B cell (primary cell): Measurements from ENCODE around the gene HCK. TPM values are rescaled to one million over a fixed set of nuclear protein-coding genes. Genes with fewer than 3 reads are reported as not detected.

Experiments used
- ATAC-seq: fragments of 200-7000 bp; cut with Tn5 transposase; one replicate; pipeline ENCODE4 v1.10.0; 2021; ENCODE audit warnings: low read depth, mild to moderate bottlenecking, moderate number of reproducible peaks, moderate library complexity
- CTCF ChIA-PET: fragments of 350-600 bp; sonication (Branson Sonifier 250); formaldehyde crosslinking; loops from one replicate; lab custom pipeline; 2021; ENCODE audit warnings: antibody characterized with exemption, inconsistent platforms; lab: Charles Lee
- POLR2A ChIA-PET: fragments of 350-600 bp; sonication (Branson Sonifier 250); formaldehyde crosslinking; loops from one replicate; lab custom pipeline; 2021; ENCODE audit warnings: antibody characterized with exemption; lab: Charles Lee
- DNase-seq: peaks from one replicate; pipeline ENCODE4 v3.0.0; 2013
- H2AFZ ChIP-seq: 2 replicates; pipeline ENCODE4 v1.6.1; 2012; ENCODE audit warnings: mild to moderate bottlenecking, low read depth, low read length; ENCODE audit not compliant: insufficient read depth, poor library complexity, severe bottlenecking
- H3K27ac ChIP-seq, 2 donors: 1 replicate in 1 of 2; 2 replicates in 1 of 2; pipeline ENCODE4 v1.5.1; 2012 to 2013; ENCODE audit warnings: low read length in 2 of 2, mild to moderate bottlenecking in 2 of 2, moderate library complexity in 1 of 2
- H3K27me3 ChIP-seq, 4 experiments: fragments of 200-600 bp in 1 of 4; sonication (generic) in 1 of 4; replicated peaks in 1 of 4; 1 replicate in 2 of 4; 2 replicates in 2 of 4; pipeline versions ENCODE4 v1.6.1 to v1.7.0; 2013 to 2016; ENCODE audit warnings: low read length in 3 of 4, mild to moderate bottlenecking in 2 of 4, mixed read lengths in 1 of 4, moderate library complexity in 1 of 4; ENCODE audit not compliant: insufficient read depth in 4 of 4, control insufficient read depth in 3 of 4; ENCODE audit errors: control extremely low read depth in 1 of 4
- H3K36me3 ChIP-seq, 2 experiments: replicated peaks in 1 of 2; 1 replicate in 1 of 2; 2 replicates in 1 of 2; pipeline versions ENCODE4 v1.6.1 to v1.7.1; 2013; ENCODE audit warnings: low read length in 1 of 2; ENCODE audit not compliant: insufficient read depth in 2 of 2, control insufficient read depth in 1 of 2; ENCODE audit errors: control extremely low read depth in 1 of 2, extremely low read depth in 1 of 2
- H3K4me1 ChIP-seq, 2 donors: fragments of 200-600 bp in 1 of 2; sonication (generic) in 1 of 2; 1 replicate in 1 of 2; 2 replicates in 1 of 2; pipeline versions ENCODE4 v1.5.1 to v1.6.1; 2013 to 2017; ENCODE audit warnings: low read length in 2 of 2; ENCODE audit not compliant: control insufficient read depth in 2 of 2, insufficient read depth in 2 of 2
- H3K4me2 ChIP-seq: replicated peaks from 2 replicates; pipeline ENCODE3; 2012; ENCODE audit warnings: mild to moderate bottlenecking, low read depth, low read length; ENCODE audit not compliant: poor library complexity, severe bottlenecking
- H3K4me3 ChIP-seq, 5 experiments: fragments of 200-600 bp in 1 of 5; sonication (generic) in 1 of 5; 1 replicate in 3 of 5; 2 replicates in 2 of 5; pipeline versions ENCODE4 v1.5.1 to v1.7.0; 2011 to 2016; ENCODE audit warnings: low read length in 4 of 5, mild to moderate bottlenecking in 4 of 5, low read depth in 2 of 5, control low read depth in 1 of 5, moderate library complexity in 1 of 5; ENCODE audit not compliant: insufficient read depth in 1 of 5; ENCODE audit errors: control extremely low read depth in 1 of 5, extremely low read depth in 1 of 5
- H3K79me2 ChIP-seq: fragments of 200-600 bp; sonication (generic); one replicate; pipeline ENCODE4 v1.6.0; 2016; ENCODE audit warnings: low read length; ENCODE audit not compliant: control insufficient read depth, insufficient read depth
- H3K9ac ChIP-seq: fragments of 200-600 bp; sonication (generic); 2 replicates; pipeline ENCODE4 v1.6.1; 2017; ENCODE audit warnings: mild to moderate bottlenecking, low read length, moderate library complexity
- H3K9me3 ChIP-seq, 3 donors: one replicate each; pipeline versions ENCODE4 v1.6.1 to v1.7.1; 2013; ENCODE audit warnings: low read length in 2 of 3; ENCODE audit not compliant: control insufficient read depth in 2 of 3, insufficient read depth in 1 of 3; ENCODE audit errors: control extremely low read depth in 1 of 3
- H4K20me1 ChIP-seq: 2 replicates; pipeline ENCODE4 v1.6.0; 2012; ENCODE audit warnings: mild to moderate bottlenecking, low read length; ENCODE audit not compliant: insufficient read depth, control insufficient read depth, poor library complexity, severe bottlenecking
- H3K27ac Mint-ChIP-seq: one replicate; pipeline ENCODE4 v1.8.0; 2021; ENCODE audit warnings: mixed read lengths
- H3K27me3 Mint-ChIP-seq: one replicate; pipeline ENCODE4 v1.8.0; 2021; ENCODE audit warnings: mixed read lengths
- H3K4me1 Mint-ChIP-seq: one replicate; pipeline ENCODE4 v1.8.0; 2021; ENCODE audit warnings: mixed read lengths
- H3K4me3 Mint-ChIP-seq: one replicate; pipeline ENCODE4 v1.8.0; 2021; ENCODE audit warnings: mixed read lengths
- H3K9me3 Mint-ChIP-seq: one replicate; pipeline ENCODE4 v1.8.0; 2022; ENCODE audit warnings: mixed read lengths; ENCODE audit not compliant: insufficient read depth
- EZH2 ChIP-seq: IDR thresholded peaks from 2 replicates; pipeline ENCODE4 v1.6.1; 2012; ENCODE audit warnings: borderline replicate concordance, low read depth, mild to moderate bottlenecking, moderate library complexity, low read length; ENCODE audit not compliant: insufficient read depth, poor library complexity, severe bottlenecking
- WGBS: methylation state at CpG from one replicate; pipeline ENCODE4 v1.1.5; 2013; ENCODE audit warnings: missing lambda C conversion rate; ENCODE audit not compliant: insufficient coverage; 5-methylcytosine and 5-hydroxymethylcytosine counted together
- intact Hi-C: fragments of 100-400 bp; cut with micrococcal nuclease; formaldehyde crosslinking; loops from one replicate; pipeline ENCODE4 v1.10.0; 2022
- polyA plus RNA-seq: library from polyadenylated mRNA; depleted of rRNA; stranded (reverse); fragments of >200 nt; gene quantifications from 2 replicates; pipeline ENCODE4 v1.2.3, GENCODE V29; 2012
- total RNA-seq, 2 donors: library from RNA; stranded (reverse); fragments of 120-200 nt in 1 of 2; gene quantifications; 1 replicate in 1 of 2; 2 replicates in 1 of 2; pipeline versions ENCODE4 v1.2.3 to v1.2.4, GENCODE V29; 2013 to 2022
- TF ChIP-seq, protein P1 (sequence below): fragments of 200-600 bp; IDR thresholded peaks from one replicate; pipeline ENCODE4 v1.8.0; 2022; ENCODE audit warnings: antibody characterized with exemption, mild to moderate bottlenecking

The HCK gene
- total and polyA plus RNA-seq, 2 donors (not counting 1 experiment from before 2014, with no cell fraction given), result 33.3 to 48.6 TPM

DNA sequence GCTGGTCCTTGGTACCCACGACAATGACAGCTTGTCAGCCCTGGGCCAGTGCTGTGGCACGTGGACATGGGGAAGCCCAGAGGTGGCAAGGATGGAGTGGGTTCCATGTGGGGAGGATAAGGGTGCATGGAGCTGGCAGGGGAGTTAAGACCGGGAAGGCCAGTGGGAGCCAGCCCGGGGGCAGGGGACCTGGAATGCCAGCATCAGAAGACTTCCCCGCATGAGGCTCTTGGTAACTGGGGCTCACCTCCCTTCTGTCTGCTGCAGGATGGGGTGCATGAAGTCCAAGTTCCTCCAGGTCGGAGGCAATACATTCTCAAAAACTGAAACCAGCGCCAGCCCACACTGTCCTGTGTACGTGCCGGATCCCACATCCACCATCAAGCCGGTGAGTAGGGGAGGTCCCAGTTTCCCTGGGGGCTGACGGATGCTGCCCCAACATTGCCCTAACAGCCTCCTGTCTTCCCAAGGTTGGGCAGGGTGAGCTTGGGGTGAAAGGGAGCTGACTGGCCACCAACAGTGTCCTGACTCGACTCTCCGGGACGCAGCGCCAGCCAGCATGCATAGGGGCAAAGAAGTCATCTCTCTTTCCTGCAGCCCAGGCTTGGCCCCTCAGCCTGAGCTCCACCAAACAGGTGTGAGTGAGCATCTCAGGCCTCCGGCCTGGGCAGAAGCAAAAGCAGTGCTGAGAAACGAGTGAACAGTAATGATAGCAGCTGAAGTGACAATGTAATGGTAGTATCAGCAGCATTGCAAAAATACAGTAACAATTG lies 19.5 kb downstream of the HCK start:
- WGBS, result 99% methylated on average over 15 of the region's 17 CpGs
- intact Hi-C loops, result no loop called here
- DNase-seq (no peak), ATAC-seq (no peak)
- Mint-ChIP-seq H3K4me1 (peaks cover 30% of the 10 kb centered on the region), H3K9me3 (no peaks in the 10 kb centered on the region), H3K27me3 (no peaks in the 10 kb centered on the region), H3K27ac (no peak overlapping the region), H3K4me3 (no peak overlapping the region)
- H3K4me1 ChIP-seq, result peaks cover 13 to 27% of the 10 kb centered on the region in 2 donors
- no peak for TF ChIP-seq EZH2
- TF ChIP-seq, protein P1, sequence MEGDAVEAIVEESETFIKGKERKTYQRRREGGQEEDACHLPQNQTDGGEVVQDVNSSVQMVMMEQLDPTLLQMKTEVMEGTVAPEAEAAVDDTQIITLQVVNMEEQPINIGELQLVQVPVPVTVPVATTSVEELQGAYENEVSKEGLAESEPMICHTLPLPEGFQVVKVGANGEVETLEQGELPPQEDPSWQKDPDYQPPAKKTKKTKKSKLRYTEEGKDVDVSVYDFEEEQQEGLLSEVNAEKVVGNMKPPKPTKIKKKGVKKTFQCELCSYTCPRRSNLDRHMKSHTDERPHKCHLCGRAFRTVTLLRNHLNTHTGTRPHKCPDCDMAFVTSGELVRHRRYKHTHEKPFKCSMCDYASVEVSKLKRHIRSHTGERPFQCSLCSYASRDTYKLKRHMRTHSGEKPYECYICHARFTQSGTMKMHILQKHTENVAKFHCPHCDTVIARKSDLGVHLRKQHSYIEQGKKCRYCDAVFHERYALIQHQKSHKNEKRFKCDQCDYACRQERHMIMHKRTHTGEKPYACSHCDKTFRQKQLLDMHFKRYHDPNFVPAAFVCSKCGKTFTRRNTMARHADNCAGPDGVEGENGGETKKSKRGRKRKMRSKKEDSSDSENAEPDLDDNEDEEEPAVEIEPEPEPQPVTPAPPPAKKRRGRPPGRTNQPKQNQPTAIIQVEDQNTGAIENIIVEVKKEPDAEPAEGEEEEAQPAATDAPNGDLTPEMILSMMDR, result no peak
- peaks cover 5% of the 10 kb centered on the region for H3K79me2 ChIP-seq
- no peak overlapping the region for H2AFZ ChIP-seq
- H3K9ac ChIP-seq, result no peak overlapping the region
- ChIA-PET CTCF (interaction anchor here (1.2 to 1.3 kb wide), 2 partner anchors 38 to 42 kb away, joined by 3 to 4 read pairs; no protein-coding TSS in a partner anchor), POLR2A (no interaction called here)
- H3K9me3 ChIP-seq, result no peaks in the 10 kb centered on the region
- no peaks in the 10 kb centered on the region for H3K27me3 ChIP-seq
- no peak overlapping the region for H3K27ac ChIP-seq
- H4K20me1 ChIP-seq, result no peaks in the 10 kb centered on the region
- no peak overlapping the region for H3K4me2 ChIP-seq
- H3K36me3 ChIP-seq, result peaks cover 4 to 41% of the 10 kb centered on the region in 2 experiments
- no peak overlapping the region for H3K4me3 ChIP-seq

DNA sequence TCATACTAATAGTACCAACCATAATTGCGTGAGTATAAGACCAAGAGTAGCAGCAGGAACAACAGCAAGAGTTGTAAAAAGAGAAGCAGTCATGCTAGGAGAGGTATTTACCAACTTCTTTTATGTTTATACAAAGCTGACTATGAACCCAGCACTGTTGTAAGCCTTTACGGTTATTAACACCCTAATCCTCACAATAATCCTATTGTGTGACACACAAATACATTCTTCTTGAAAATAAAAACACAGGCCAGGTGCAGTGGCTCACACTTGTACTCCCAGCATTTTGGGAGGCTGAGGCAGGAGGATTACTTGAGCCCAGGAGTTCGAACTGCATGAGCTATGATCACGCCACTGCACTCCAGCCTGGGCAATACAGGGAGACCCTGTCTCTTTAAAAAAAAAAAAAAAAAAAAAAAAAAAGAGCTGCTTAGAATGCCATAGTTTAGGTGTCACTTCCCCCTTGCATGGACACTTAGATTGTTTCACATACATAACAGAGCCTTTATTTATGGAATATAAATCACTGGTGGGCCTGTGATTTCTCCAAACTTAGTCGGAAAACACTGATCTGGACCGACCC lies 20.2 kb downstream of the HCK start:
- no peaks in the 10 kb centered on the region for H4K20me1 ChIP-seq
- no peak overlapping the region for H3K9ac ChIP-seq
- no peak for DNase-seq
- peaks cover 13 to 26% of the 10 kb centered on the region in 2 donors for H3K4me1 ChIP-seq
- H3K9me3 Mint-ChIP-seq, result no peaks in the 10 kb centered on the region
- no peak for ATAC-seq
- H3K79me2 ChIP-seq, result peaks cover 5% of the 10 kb centered on the region
- ChIA-PET CTCF (interaction anchor here (1.2 to 1.3 kb wide), 3 partner anchors 19 to 43 kb away, joined by 3 to 4 read pairs (median 3); no protein-coding TSS in a partner anchor), POLR2A (no interaction called here)
- H3K4me3 Mint-ChIP-seq, result no peak overlapping the region
- H3K4me1 Mint-ChIP-seq, result peaks cover 30% of the 10 kb centered on the region
- no peak overlapping the region for H3K27ac Mint-ChIP-seq
- H3K9me3 ChIP-seq, result no peaks in the 10 kb centered on the region
- H3K4me2 ChIP-seq, result no peak overlapping the region
- intact Hi-C loops, result no loop called here
- no peak overlapping the region for H3K4me3 ChIP-seq
- H3K27ac ChIP-seq, result no peak overlapping the region
- no peaks in the 10 kb centered on the region for H3K27me3 Mint-ChIP-seq
- WGBS, result 94% methylated on average over 3 of the region's 6 CpGs
- no peak overlapping the region for H2AFZ ChIP-seq
- H3K36me3 ChIP-seq, result peaks cover 4 to 41% of the 10 kb centered on the region in 2 experiments
- TF ChIP-seq, protein P1, result no peak
- TF ChIP-seq EZH2, result no peak
- no peaks in the 10 kb centered on the region for H3K27me3 ChIP-seq
